Measurements from ENCODE around the gene SPAG5. TPM values are rescaled to one million over a fixed set of nuclear protein-coding genes. Genes with fewer than 3 reads are reported as not detected.

SPAG5 gene
- total RNA-seq, 1 experiment from 2014 or later, result 38.1 TPM

GRCh38 chr17:28599311-28600184, 723 bp upstream of the SPAG5 start:
- Mint-ChIP-seq H3K27ac (ENCODE audit: low read depth, unreplicated experiment) (peak overlapping the region; percentile 90), H3K36me3 (ENCODE audit: insufficient read depth, unreplicated experiment) (peaks cover 7% of the 10 kb centered on the region), H3K4me1 (ENCODE audit: insufficient read depth, unreplicated experiment) (peaks cover 21% of the 10 kb centered on the region), H3K4me3 (ENCODE audit: unreplicated experiment) (peak overlapping the region; percentile 87), H3K27me3 (ENCODE audit: insufficient read depth, unreplicated experiment) (no peaks in the 10 kb centered on the region), H3K9me3 (ENCODE audit: unreplicated experiment) (no peaks in the 10 kb centered on the region)
- BruUV-seq (replicated peaks), result TSS peak; percentile 84
- DNase-seq (ENCODE audit: unreplicated experiment), result peak; percentile 78
- CTCF ChIA-PET, result interaction anchor here (0.5 to 2.7 kb wide), 2 partner anchors 13 to 719 kb away, joined by 3 to 10 read pairs; no protein-coding TSS in a partner anchor
- POLR2A ChIA-PET, result interaction anchor here (0.7 to 4.4 kb wide), 20 partner anchors 8 to 305 kb away, joined by 3 to 32 read pairs (median 4); partner anchors contain the start of genes ALDOC, BLTP2, IFT20 and PIGS
- intact Hi-C loops (cut with micrococcal nuclease), result no loop called here
- TF ChIP-seq CTCF (IDR thresholded peaks at IDR 0.05; ENCODE audit: unreplicated experiment), result no peak

GRCh38 chr17:28598389-28598788, 436 bp downstream of the SPAG5 start:
- Mint-ChIP-seq H3K9me3 (ENCODE audit: unreplicated experiment) (no peaks in the 10 kb centered on the region), H3K4me3 (ENCODE audit: unreplicated experiment) (peak overlapping the region; percentile 87), H3K27ac (ENCODE audit: low read depth, unreplicated experiment) (peak overlapping the region; percentile 90), H3K4me1 (ENCODE audit: insufficient read depth, unreplicated experiment) (peaks cover 21% of the 10 kb centered on the region), H3K27me3 (ENCODE audit: insufficient read depth, unreplicated experiment) (no peaks in the 10 kb centered on the region), H3K36me3 (ENCODE audit: insufficient read depth, unreplicated experiment) (peaks cover 10% of the 10 kb centered on the region)
- TF ChIP-seq CTCF (IDR thresholded peaks at IDR 0.05; ENCODE audit: unreplicated experiment), result no peak
- CTCF ChIA-PET, result interaction anchor here (2.7 kb wide), 1 partner anchor 14 kb away, joined by 10 read pairs; no protein-coding TSS in a partner anchor
- BruUV-seq (replicated peaks), result TSS peak; percentile 52
- intact Hi-C loops (cut with micrococcal nuclease), result no loop called here
- POLR2A ChIA-PET, result interaction anchor here (0.6 to 4.4 kb wide), 12 partner anchors 9 to 332 kb away, joined by 3 to 32 read pairs (median 4); partner anchors contain the start of genes ALDOC and PIGS
- no peak for DNase-seq (ENCODE audit: unreplicated experiment)

GRCh38 chr17:28597606-28598383, 1.0 kb downstream of the SPAG5 start:
- H3K4me3 Mint-ChIP-seq (ENCODE audit: unreplicated experiment), result peak overlapping the region; percentile 87

More at GRCh38 chr17:28597606-28598383, 1.0 kb downstream of the SPAG5 start:
- no TSS peak for BruUV-seq (replicated peaks)
- intact Hi-C loops (cut with micrococcal nuclease), result no loop called here
- CTCF ChIA-PET, result interaction anchor here (0.6 to 2.7 kb wide), 4 partner anchors 15 to 153 kb away, joined by 3 to 10 read pairs (median 3); no protein-coding TSS in a partner anchor
- Mint-ChIP-seq H3K27ac (ENCODE audit: low read depth, unreplicated experiment) (peak overlapping the region; percentile 90), H3K4me1 (ENCODE audit: insufficient read depth, unreplicated experiment) (peaks cover 21% of the 10 kb centered on the region), H3K36me3 (ENCODE audit: insufficient read depth, unreplicated experiment) (peaks cover 10% of the 10 kb centered on the region), H3K9me3 (ENCODE audit: unreplicated experiment) (no peaks in the 10 kb centered on the region), H3K27me3 (ENCODE audit: insufficient read depth, unreplicated experiment) (no peaks in the 10 kb centered on the region)
- POLR2A ChIA-PET, result interaction anchor here (0.6 to 4.4 kb wide), 14 partner anchors 9 to 331 kb away, joined by 3 to 32 read pairs (median 4); partner anchors contain the start of genes ALDOC and PIGS
- peak; percentile 5 for DNase-seq (ENCODE audit: unreplicated experiment)
- no peak for TF ChIP-seq CTCF (IDR thresholded peaks at IDR 0.05; ENCODE audit: unreplicated experiment)

Measured in MCF 10A (cell line).